Transverse colon (tissue), 4 donors: ENCODE results near the gene CIP2A. TPM values are rescaled to one million over a fixed set of nuclear protein-coding genes. Genes with fewer than 3 reads are reported as not detected.

Experiments
- DNase-seq: peaks from one replicate; pipeline ENCODE4 v3.0.0-alpha.2; 2019
- H3K27ac ChIP-seq, 4 donors: fragments of 200-600 bp; sonication (generic); 2 replicates each; pipeline ENCODE4 v1.5.1; 2016 to 2018; ENCODE audit warnings: inconsistent platforms in 4 of 4
- H3K27me3 ChIP-seq: fragments of 200-600 bp; sonication (generic); 2 replicates; pipeline ENCODE4 v1.5.1; 2017; ENCODE audit warnings: inconsistent platforms
- H3K36me3 ChIP-seq, 4 donors: fragments of 200-600 bp; sonication (generic); 2 replicates each; pipeline ENCODE4 v1.5.1; 2017 to 2019; ENCODE audit warnings: inconsistent platforms in 4 of 4
- H3K4me1 ChIP-seq, 4 donors: fragments of 200-600 bp; sonication (generic); 2 replicates each; pipeline ENCODE4 v1.5.1; 2017 to 2020; ENCODE audit warnings: inconsistent platforms in 4 of 4
- H3K4me3 ChIP-seq, 4 donors: fragments of 200-600 bp; sonication (generic); 1 replicate in 1 of 4; 2 replicates in 3 of 4; pipeline versions ENCODE4 v1.5.1 to v1.6.1; 2017 to 2019; ENCODE audit warnings: inconsistent platforms in 4 of 4
- H3K9me3 ChIP-seq, 2 donors: fragments of 200-600 bp; sonication (generic); 2 replicates each; pipeline ENCODE4 v1.5.1; 2017 to 2019; ENCODE audit warnings: inconsistent platforms in 2 of 2
- CTCF ChIP-seq, 5 experiments: fragments of 200-600 bp in 3 of 5; fragments of 450-650 bp in 2 of 5; sonication (generic) in 3 of 5; IDR thresholded peaks; 1 replicate in 2 of 5; 2 replicates in 3 of 5; pipeline ENCODE4 v1.5.1; 2016 to 2017; ENCODE audit warnings: antibody characterized with exemption in 5 of 5, inconsistent platforms in 3 of 5, mild to moderate bottlenecking in 2 of 5, moderate library complexity in 1 of 5
- EP300 ChIP-seq: sonication (generic); formaldehyde crosslinking; IDR thresholded peaks from one replicate; pipeline ENCODE4 v1.6.1; 2017; ENCODE audit warnings: antibody characterized with exemption, low read depth
- POLR2A ChIP-seq: fragments of 450-650 bp; IDR thresholded peaks from one replicate; pipeline ENCODE4 v1.6.1; 2016; ENCODE audit warnings: antibody characterized with exemption, mild to moderate bottlenecking, moderate library complexity
- POLR2AphosphoS5 ChIP-seq, 3 donors: sonication (generic); formaldehyde crosslinking; IDR thresholded peaks; one replicate each; pipeline ENCODE4 v1.6.1; 2016; ENCODE audit warnings: antibody characterized with exemption in 3 of 3
- WGBS, 2 donors: methylation state at CpG; one replicate each; pipeline ENCODE4 v1.1.5; 2018; ENCODE audit warnings: low coverage in 1 of 2; 5-methylcytosine and 5-hydroxymethylcytosine counted together
- in situ Hi-C, 4 donors: fragments of 200-750 bp; cut with MboI; loops; one replicate each; pipeline versions ENCODE4 v1.15.0 to v1.15.1; 2017; ENCODE audit warnings: low sequenced_read_pairs in 3 of 4, low pct_ligation_motif_present in 1 of 4, low pct_unique_long_range_greater_than_20kb in 1 of 4
- intact Hi-C: fragments of 100-400 bp; cut with DNase I; formaldehyde crosslinking; loops from one replicate; pipeline ENCODE4 v1.15.1; 2023; ENCODE audit warnings: low total_unique reads
- total RNA-seq, 4 donors: library from RNA; depleted of rRNA; stranded (reverse); fragments of >200 nt; gene quantifications; one replicate each; pipeline ENCODE4 v1.1.0, GENCODE V29; 2016

Gene CIP2A
- total RNA-seq, 4 donors from 2014 or later: 0.40 to 3.2 (median 2.0) TPM

DNA sequence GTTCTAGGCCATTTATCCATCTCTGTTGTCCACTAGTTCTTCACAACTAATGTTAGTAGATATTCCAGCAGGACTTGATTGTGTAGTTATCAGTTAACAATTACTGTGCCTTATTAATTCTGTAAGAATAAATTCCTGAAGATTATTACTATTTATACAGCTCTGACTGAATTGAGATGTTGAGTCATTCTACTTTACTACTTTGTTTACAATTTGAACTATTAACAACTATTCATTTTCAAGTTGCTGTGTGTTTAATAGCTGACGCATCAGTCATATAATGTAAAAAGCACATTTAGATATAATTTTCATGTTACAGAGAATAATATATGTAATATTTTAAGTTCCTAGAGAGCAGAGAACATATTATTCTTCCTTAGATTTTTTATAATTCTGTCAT is 21.4 kb upstream of the CIP2A start:
- intact Hi-C loops (no loop called here), in situ Hi-C loops (no loop called here)
- 96 to 100% methylated on average over 1 of the region's 1 CpG for WGBS, 2 donors
- Histone ChIP-seq H3K4me1 (no peaks in the 10 kb centered on the region), H3K4me3 (no peak overlapping the region), H3K27ac (no peak overlapping the region), H3K36me3 (no peaks in the 10 kb centered on the region), H3K27me3 (no peaks in the 10 kb centered on the region), H3K9me3 (no peaks in the 10 kb centered on the region)
- TF ChIP-seq EP300 (no peak), POLR2AphosphoS5 (IDR thresholded peaks at IDR 0.05) (no peak), CTCF (IDR thresholded peaks at IDR 0.05) (no peak), POLR2A (no peak)
- no peak for DNase-seq

GRCh38 chr3:108608750-108609149 is 19.5 kb upstream of the CIP2A start:
- DNase-seq: no peak
- in situ Hi-C loops (no loop called here), intact Hi-C loops (no loop called here)
- Histone ChIP-seq H3K27ac (no peak overlapping the region), H3K9me3 (no peaks in the 10 kb centered on the region), H3K36me3 (no peaks in the 10 kb centered on the region), H3K27me3 (no peaks in the 10 kb centered on the region), H3K4me3 (no peak overlapping the region), H3K4me1 (peaks cover 0 to 2% (median 0%) of the 10 kb centered on the region in 4 donors)
- TF ChIP-seq EP300 (no peak), CTCF (IDR thresholded peaks at IDR 0.05) (no peak), POLR2A (no peak), POLR2AphosphoS5 (IDR thresholded peaks at IDR 0.05) (no peak)
- WGBS, 2 donors: 80 to 88% methylated on average over 1 to 4 of the region's 4 CpGs

DNA sequence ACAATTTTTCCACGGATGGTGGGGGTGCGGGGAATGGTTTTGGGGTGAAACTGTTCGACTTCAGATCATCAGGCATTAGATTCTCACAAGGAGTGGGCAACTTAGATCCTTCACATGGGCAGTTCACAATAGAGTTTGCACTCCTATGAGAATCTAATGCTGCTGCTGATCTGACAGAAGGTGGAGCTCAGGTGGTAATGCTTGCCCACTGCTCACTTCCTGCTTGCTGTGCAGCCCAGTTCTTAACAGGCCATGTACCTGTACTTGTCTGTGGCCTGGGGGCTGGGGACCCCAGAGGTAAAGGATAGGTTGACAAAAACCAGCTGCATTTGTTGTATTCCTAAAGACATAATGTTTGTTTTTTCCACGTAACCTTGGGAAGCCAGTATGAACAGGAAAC is 16.3 kb upstream of the CIP2A start:
- in situ Hi-C loops: no loop called here
- 70 to 100% methylated on average over 1 to 4 of the region's 4 CpGs for WGBS, 2 donors

GRCh38 chr3:108605028-108605427 is 15.8 kb upstream of the CIP2A start:
- Histone ChIP-seq H3K36me3 (no peaks in the 10 kb centered on the region), H3K9me3 (no peaks in the 10 kb centered on the region), H3K27me3 (no peaks in the 10 kb centered on the region), H3K4me3 (no peak overlapping the region), H3K27ac (no peak overlapping the region), H3K4me1 (peaks cover 0 to 2% (median 0%) of the 10 kb centered on the region in 4 donors)
- intact Hi-C loops: no loop called here
- WGBS, 2 donors: 89 to 91% methylated on average over 2 of the region's 2 CpGs
- TF ChIP-seq POLR2A: no peak
- TF ChIP-seq POLR2AphosphoS5 (IDR thresholded peaks at IDR 0.05): no peak
- TF ChIP-seq EP300: no peak
- TF ChIP-seq CTCF (IDR thresholded peaks at IDR 0.05): no peak
- in situ Hi-C loops: no loop called here
- no peak for DNase-seq

More for the DNA sequence above, 16.3 kb upstream of the CIP2A start:
- H3K4me1 ChIP-seq: peaks cover 0 to 2% (median 0%) of the 10 kb centered on the region in 4 donors
- intact Hi-C loops: no loop called here
- no peak for DNase-seq
- H3K27me3 ChIP-seq: no peaks in the 10 kb centered on the region
- no peak overlapping the region for H3K27ac ChIP-seq
- H3K4me3 ChIP-seq: no peak overlapping the region
- no peaks in the 10 kb centered on the region for H3K36me3 ChIP-seq
- TF ChIP-seq POLR2A (no peak), EP300 (no peak), POLR2AphosphoS5 (IDR thresholded peaks at IDR 0.05) (no peak), CTCF (IDR thresholded peaks at IDR 0.05) (no peak)
- H3K9me3 ChIP-seq: no peaks in the 10 kb centered on the region
